Retina (tissue), 1 donor: ENCODE measurements around the gene PPP1R26.
"Not testable (repeated sequence)": the region's sequence is repeated elsewhere in the genome, so short reads cannot be mapped to it uniquely, and the experiment has no call there.

Source experiments
- DNase-seq: peaks from one replicate; pipeline ENCODE4 v3.0.0-alpha.2; 2016

PPP1R26 gene

DNA sequence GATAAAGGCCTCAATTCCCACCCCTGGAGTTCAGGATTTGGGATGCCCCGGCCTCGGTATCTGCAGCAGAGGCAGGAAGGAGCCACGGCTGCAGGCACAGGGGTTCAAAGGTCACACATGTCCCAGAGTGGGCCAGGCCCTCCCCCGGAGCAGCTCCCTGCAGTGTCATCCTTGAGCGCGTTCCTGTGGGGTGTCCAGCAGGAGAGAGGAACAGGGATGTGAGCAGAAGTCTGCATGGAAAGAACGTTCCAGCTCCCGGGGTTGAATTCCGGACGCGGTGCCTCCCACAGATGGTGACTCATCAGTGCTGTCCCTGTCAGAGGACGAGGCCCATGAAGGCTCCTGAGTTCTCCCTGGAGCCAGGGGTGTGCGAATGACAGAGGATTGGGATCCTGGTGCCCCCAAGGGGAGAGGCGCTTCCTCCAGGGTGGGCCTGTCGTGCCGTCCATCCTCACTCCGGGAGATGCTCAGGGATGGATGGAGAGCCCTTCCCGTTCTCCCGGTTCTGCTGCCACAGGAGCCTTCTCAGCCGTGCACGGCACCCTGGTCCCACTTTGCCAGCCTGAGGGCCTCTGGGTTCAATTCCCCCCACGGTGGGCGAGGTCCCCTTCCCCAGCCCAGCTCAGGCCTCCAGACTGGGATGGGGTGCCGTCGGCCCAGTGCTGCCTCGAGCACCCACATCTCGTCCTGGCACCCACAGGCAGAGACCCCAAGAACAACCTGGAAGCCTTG lies 44.7 kb downstream of the PPP1R26 start:
- DNase-seq = peak; percentile 1

DNA sequence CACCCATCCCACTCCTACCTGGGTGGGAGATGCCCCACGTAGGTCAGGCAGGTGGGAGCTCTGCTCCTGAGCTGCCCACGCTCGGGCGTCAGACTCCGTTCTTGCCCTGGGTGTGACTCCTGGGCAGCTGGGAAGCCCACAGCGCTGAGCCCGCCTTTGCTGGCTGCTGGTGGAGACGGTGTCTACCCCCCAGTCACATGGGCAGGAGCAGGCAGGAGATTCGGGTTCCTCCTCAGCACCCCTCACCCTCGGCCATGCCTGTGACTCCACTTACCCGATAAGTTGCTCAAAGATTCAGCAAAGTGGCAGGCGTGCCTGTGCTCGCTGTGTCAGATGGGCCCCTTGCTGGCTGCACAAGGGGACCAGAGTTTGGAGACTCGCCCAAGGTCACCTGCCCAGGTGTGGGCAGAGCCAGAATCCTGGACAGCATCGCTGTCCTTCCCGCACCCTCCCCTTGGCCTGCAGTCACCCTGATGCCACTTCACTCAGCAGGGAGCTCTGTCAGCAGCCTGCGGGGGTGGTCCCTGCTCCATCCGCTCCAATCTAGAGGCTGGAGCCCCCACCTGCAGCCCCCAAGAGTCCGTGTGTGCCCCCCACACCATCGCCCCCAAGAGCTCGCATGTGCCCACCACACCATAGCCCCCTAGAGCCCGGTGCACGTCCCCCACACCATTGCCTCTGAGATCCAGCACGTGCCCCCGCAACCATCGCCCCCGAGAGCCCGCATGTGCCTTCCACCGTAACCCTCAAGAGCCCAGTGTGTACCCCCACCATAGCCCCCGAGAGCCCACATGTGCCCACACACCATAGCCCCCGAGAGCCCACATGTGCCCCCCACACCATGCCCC lies 45.9 kb downstream of the PPP1R26 start:
- DNase-seq = no peak

DNA sequence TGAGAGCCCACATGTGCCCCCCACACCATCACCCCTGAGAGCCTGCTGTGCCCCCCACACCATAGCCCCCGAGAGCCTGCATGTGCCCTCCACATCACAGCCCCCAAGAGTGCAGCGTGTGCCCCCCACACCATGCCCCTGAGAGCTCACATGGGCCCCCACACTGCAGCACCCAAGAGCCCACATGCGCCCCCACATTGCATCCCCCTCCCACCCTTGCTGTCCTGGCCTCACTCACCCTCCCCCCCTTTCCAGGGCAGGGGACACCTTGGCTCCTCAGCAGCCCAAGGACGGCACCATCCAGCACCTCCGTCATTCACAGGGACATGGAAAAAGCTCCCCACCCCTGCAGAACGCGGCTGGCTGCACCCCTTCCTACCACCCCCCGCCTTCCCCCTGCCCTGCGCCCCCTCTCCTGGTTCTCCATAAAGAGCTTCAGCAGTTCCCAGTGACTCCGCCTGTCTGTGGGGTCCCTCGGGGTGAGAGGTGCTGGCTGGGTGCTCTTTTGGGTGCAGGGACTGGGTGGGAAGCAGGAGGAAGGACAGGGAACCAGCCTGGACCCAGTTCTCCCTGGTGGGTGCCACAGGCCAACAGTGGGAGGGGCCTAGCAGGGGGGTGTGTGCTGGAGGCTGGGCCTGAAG lies 46.6 kb downstream of the PPP1R26 start:
- DNase-seq = no peak

DNA sequence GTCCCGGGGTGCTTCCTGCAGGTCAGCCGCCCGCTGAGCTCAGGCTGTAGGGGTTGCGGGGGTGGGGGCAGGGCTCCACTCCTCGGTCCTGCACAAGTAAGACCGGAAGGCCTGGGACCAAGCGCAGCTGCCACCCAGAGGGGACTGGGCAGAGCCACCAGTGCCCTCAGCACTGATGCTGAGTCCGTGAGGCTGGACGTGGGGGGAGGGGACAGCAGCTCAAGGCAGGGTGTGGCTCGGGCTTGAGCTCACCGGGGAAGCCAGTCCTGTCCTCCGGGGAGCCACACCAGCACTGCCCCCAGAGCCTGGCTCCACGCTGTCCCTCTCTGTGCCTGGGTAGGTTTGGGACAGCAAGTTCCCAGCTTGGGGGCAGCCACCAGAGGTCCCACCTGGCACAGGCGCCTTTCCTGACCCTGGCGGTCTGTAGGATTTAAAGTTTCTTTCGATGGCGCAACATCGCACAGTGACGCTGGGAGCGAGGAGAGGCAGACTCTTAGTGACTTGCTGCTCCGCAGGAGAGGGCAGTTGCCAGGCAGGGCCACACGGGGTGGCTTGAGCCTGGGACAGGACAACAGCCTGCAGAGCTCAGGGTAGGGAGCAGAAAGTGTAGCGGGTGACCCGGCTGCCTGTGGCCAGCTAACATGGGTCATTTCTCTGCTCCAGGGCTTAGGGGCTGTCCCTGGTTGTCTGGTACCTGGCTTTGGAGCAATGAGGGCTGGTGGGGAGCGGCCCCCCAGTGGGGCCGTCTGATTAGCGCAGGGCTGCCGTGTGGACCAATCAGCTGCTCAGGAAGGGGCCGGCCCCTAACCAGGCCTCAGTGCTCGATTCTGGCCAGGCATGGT lies 47.4 kb downstream of the PPP1R26 start:
- peak; percentile 1 for DNase-seq

DNA sequence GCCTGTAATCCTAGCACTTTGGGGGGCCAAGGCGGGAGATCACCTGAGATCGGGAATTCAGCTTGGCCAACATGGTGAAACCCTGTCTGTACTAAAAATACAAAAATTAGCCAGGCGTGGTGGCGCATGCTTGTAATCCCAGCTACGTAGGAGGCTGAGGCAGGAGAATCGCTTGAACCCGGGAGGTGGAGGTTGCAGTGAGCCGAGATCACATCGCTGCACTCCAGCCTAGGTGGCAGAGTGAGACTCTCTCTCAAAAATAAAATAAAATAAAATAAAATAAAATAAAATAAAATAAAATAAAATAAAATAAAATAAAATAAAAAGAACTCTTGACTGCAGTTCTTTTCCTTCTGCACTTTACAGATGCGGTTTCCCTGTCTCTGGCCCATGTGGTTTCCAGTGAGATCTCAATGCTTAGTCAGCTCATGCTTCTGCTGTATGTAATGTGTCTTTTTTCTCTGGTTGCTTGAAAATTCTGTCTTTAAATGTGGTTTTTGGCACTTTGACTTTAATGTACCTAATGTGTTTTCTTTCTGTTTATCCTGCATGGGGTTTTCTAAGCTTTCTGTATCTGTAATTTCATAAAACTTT lies 49.4 kb downstream of the PPP1R26 start:
- not testable (repeated sequence) for DNase-seq

DNA sequence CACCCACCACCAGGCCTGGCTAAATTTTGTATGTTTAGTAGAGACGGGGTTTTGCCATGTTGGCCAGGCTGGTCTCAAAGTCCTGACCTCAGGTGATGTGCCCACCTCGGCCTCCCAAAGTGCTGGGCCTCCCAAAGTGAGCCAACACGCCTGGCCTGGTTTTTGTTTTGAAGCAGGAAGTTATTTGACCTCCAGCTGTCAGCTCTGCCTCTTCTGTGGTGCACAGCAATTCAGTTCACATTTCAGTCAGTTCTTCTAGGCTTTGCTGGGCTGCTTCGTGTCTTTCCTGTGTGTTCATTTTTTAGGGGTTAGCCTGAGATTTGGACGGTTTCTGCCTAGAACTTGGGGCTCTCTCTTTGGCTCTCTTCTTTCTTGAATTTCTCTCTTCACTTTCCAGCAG lies 50.6 kb downstream of the PPP1R26 start:
- DNase-seq = no peak

DNA sequence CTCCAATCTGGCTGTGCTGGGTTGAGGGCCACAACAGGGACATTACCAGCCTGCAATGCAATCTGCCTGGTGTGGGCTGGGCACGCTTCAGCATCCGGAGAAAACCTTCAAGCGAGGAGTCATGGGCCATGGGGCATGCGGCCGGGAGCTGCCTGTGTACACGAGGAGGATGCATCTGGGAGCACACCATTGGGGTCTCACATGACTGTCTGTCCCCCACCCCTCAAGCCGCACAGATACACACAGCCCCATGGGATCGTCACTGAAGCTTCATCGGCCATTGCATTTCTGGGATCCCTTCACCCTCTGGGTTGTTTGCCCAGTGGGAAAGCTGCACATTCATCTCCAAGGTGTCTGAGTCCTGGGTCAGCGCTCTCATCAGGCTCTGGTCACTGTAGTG lies 51.5 kb downstream of the PPP1R26 start:
- no peak for DNase-seq

DNA sequence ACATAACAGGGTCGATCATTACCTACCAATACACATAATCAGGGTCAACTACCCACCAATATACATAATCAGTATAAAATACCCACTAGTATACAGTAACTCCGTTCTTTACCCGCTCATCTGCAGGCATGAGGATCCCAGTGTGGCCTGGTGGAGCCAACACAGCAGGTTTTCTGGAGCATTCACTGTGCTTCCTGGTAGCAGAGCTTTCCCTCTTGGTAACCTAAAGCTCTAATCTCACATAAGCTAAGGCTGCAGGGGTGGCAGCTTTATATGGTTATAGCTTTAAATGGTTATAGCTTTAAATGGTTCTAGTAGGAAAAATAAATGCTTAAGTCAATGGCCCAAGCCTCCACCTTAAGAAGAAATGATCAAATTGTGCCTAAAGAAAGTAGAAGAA lies 53.5 kb downstream of the PPP1R26 start:
- no peak for DNase-seq

DNA sequence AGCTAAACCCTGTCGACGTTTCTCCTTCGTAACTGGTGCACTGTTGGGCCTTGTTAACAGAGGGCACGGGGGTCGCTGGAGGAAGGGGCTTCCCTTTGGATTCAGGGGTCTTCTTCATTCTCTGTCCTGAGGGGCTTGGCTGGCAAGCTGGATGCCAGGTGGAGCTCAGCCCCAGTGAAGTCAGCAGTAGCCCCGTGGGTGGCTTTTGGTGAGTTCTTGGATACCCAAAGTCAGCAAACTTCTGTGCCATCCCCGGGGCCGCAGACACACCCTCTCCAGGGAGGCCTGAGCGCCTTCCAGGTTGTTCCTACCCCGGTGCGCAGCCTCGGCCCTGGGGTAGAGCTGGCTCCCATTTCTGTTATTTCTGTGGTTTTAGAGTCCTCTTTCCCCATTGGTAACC lies 54.1 kb downstream of the PPP1R26 start:
- DNase-seq = no peak

DNA sequence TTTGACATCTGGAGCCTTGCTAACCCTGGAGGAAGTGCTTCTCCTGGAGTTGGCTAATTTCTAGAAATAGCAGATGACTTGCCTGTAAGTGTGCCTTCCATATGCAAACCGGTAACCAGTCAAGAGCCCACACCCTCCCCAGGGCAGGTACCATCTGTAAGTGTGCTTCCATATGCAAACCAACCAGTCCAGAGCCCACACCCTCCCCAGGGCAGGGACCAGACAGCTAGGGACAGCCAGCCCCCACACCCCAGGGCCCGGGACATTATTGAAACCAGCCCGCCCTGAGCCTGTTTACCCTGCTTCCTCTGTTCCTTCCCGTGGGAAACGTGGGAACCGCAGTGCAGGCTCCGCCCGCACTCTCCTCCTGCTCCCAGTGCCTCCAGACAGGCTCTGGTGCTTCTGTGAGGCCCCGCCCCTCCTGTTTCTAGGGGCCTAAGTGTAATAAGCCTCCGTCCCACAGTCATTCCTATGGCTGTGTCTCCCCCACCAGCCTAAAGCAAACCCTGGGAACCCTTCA lies 54.7 kb downstream of the PPP1R26 start:
- not testable (repeated sequence) for DNase-seq

DNA sequence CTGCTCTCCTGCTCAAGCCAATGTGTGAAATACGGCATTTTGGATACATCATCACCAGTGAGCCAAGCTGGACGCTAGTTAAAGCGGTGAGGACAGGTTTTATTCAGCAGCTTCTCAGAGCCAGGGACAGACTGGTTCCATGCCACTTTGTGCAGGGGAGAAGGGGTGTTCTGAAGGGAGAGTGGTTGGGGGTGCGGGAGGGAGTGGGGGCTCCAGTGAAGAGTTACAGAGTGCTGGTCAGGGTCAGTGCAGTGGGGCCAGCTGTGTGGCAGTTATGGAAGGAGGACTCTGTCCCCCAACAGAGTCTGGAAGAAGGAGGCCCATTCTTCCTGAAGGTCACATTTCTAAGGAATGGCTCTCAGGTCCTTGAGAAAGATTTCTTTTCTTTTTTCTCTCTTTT lies 55.2 kb downstream of the PPP1R26 start:
- not testable (repeated sequence) for DNase-seq

DNA sequence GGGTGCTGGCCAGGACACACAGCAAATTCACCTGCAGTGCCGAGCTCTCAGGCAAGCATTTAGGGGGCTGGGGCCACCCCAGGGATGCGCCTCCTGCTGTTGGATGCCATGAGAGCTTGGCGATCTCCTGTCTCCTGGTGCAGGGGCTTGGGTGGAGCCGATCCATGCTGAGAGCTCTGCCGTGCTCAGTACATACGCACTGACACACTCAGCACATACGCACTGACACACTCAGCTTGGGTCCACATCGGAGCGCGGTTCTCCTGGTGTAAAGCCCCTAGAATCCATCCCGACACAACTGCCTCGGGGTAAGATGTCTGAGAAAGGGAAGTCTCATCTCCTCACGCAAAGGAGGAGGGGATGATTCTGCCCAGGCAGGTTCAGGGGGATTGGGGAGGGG lies 56.0 kb downstream of the PPP1R26 start:
- not testable (repeated sequence) for DNase-seq

DNA sequence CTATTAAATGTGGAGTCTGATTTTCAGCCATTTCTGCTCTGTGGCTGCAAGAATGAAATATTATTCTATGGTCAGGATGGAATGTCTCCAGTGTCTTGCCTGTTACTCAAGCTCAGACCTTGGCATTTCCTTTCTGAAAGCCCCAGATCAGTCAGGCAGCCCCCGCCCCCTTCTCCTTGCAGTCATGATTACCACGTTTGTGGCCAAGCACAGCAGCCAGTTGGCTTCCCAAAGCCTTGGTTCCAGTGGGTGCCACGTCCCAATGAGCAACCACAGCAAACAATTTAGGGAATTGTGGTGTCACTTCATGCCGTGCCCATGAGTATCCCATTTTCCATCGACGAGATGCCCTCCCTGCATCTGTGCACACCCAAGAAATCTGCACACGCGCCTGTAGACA lies 56.6 kb downstream of the PPP1R26 start:
- DNase-seq = no peak
